Renal cortex interstitium (tissue), 11 donors: Measurements from ENCODE around the gene MAGI2. TPM values are rescaled to one million over a fixed set of nuclear protein-coding genes. Genes with fewer than 3 reads are reported as not detected.
"Not testable (repeated sequence)": the region's sequence is repeated elsewhere in the genome, so short reads cannot be mapped to it uniquely, and the experiment has no call there.

Source experiments
- DNase-seq, 11 donors: peaks; one replicate each; pipeline ENCODE4 v3.0.0-alpha.2; 2013; ENCODE audit warnings: low read depth in 9 of 11, low spot score in 4 of 11; ENCODE audit errors: extremely low read depth in 1 of 11
- polyA plus RNA-seq, 3 donors: library from polyadenylated mRNA; unstranded; fragments of 120-200 nt; gene quantifications; one replicate each; pipeline ENCODE4 v1.2.1, GENCODE V29; 2013; ENCODE audit not compliant: insufficient read length in 3 of 3

MAGI2 gene
- polyA plus RNA-seq, 3 donors, result 32.0 to 34.5 (median 33.9) TPM

- DNase-seq, result peak in 6 of 11 donors; percentile 7 to 48 (median 24)
These were observed 994 bp upstream of the MAGI2 start for GRCh38 chr7:79454361-79454960.

GRCh38 chr7:79453266-79453557 is 255 bp downstream of the MAGI2 start:
- DNase-seq, result peak in 4 of 11 donors; percentile 1 to 22 (median 12)

- DNase-seq, result peak in 7 of 11 donors; percentile 5 to 27 (median 15)
These were observed 787 bp downstream of the MAGI2 start for GRCh38 chr7:79452495-79453265.

GRCh38 chr7:79452032-79452494 is 1.4 kb downstream of the MAGI2 start:
- peak; percentile 36 to 82 (median 69) for DNase-seq

GRCh38 chr7:79451580-79451979 is 1.9 kb downstream of the MAGI2 start:
- DNase-seq, result no peak

- DNase-seq, result not testable (repeated sequence)
These were observed 10.7 kb downstream of the MAGI2 start for GRCh38 chr7:79442766-79443165.

GRCh38 chr7:79436378-79436777 is 17.1 kb downstream of the MAGI2 start:
- DNase-seq, result no peak

GRCh38 chr7:79434867-79435266 is 18.6 kb downstream of the MAGI2 start:
- no peak for DNase-seq

GRCh38 chr7:79434098-79434497 is 19.4 kb downstream of the MAGI2 start:
- DNase-seq, result no peak

- no peak for DNase-seq
These were observed 23.1 kb downstream of the MAGI2 start for GRCh38 chr7:79430391-79430790.

- no peak for DNase-seq
These were observed 27.8 kb downstream of the MAGI2 start for GRCh38 chr7:79425665-79426064.

GRCh38 chr7:79421751-79422150 is 31.7 kb downstream of the MAGI2 start:
- DNase-seq, result no peak

- no peak for DNase-seq
These were observed 33.0 kb downstream of the MAGI2 start for GRCh38 chr7:79420464-79420863.

- no peak for DNase-seq
These were observed 38.6 kb downstream of the MAGI2 start for GRCh38 chr7:79414910-79415309.

GRCh38 chr7:79412915-79413314 is 40.6 kb downstream of the MAGI2 start:
- no peak for DNase-seq

- DNase-seq, result no peak
These were observed 41.0 kb downstream of the MAGI2 start for GRCh38 chr7:79412438-79412837.

- DNase-seq, result no peak
These were observed 43.1 kb downstream of the MAGI2 start for GRCh38 chr7:79410345-79410744.

- no peak for DNase-seq
These were observed 46.1 kb downstream of the MAGI2 start for GRCh38 chr7:79407351-79407750.

GRCh38 chr7:79406371-79406770 is 47.1 kb downstream of the MAGI2 start:
- DNase-seq, result no peak

GRCh38 chr7:79405368-79405767 is 48.1 kb downstream of the MAGI2 start:
- no peak for DNase-seq

- no peak for DNase-seq
These were observed 49.6 kb downstream of the MAGI2 start for GRCh38 chr7:79403879-79404278.
